ENCODE measurements around the gene ALDH4A1. TPM values are rescaled to one million over a fixed set of nuclear protein-coding genes. Genes with fewer than 3 reads are reported as not detected.
A peak's percentile ranks its signal among the peaks of the same experiment; 100 is the strongest.

ALDH4A1 gene, protein sequence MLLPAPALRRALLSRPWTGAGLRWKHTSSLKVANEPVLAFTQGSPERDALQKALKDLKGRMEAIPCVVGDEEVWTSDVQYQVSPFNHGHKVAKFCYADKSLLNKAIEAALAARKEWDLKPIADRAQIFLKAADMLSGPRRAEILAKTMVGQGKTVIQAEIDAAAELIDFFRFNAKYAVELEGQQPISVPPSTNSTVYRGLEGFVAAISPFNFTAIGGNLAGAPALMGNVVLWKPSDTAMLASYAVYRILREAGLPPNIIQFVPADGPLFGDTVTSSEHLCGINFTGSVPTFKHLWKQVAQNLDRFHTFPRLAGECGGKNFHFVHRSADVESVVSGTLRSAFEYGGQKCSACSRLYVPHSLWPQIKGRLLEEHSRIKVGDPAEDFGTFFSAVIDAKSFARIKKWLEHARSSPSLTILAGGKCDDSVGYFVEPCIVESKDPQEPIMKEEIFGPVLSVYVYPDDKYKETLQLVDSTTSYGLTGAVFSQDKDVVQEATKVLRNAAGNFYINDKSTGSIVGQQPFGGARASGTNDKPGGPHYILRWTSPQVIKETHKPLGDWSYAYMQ
- total RNA-seq (103 and 138 TPM in 2 replicates), polyA plus RNA-seq (122 and 126 TPM in 2 replicates)

- peak; percentile 99 for DNase-seq (ENCODE audit: low read depth in 1 of 2, low spot score in 1 of 2)
- Histone ChIP-seq H3K9me3 (ENCODE audit: low read depth) (no peaks in the 10 kb centered on the region), H3K4me3 (peak within 1 kb of the TSS; percentile 100), H3K4me1 (ENCODE audit: low read depth) (peaks cover 12% of the 10 kb centered on the region), H3K27ac (peak within 1 kb of the TSS; percentile 100), H3K27me3 (no peaks in the 10 kb centered on the region), H3K36me3 (no peaks in the 10 kb centered on the region)
- TF ChIP-seq, protein P1, sequence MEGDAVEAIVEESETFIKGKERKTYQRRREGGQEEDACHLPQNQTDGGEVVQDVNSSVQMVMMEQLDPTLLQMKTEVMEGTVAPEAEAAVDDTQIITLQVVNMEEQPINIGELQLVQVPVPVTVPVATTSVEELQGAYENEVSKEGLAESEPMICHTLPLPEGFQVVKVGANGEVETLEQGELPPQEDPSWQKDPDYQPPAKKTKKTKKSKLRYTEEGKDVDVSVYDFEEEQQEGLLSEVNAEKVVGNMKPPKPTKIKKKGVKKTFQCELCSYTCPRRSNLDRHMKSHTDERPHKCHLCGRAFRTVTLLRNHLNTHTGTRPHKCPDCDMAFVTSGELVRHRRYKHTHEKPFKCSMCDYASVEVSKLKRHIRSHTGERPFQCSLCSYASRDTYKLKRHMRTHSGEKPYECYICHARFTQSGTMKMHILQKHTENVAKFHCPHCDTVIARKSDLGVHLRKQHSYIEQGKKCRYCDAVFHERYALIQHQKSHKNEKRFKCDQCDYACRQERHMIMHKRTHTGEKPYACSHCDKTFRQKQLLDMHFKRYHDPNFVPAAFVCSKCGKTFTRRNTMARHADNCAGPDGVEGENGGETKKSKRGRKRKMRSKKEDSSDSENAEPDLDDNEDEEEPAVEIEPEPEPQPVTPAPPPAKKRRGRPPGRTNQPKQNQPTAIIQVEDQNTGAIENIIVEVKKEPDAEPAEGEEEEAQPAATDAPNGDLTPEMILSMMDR (IDR thresholded peaks at IDR 0.05; ENCODE audit: low read depth, low read length) = no peak
These were observed at the start of gene ALDH4A1 for GRCh38 chr1:18902523-18903290. Gene ALDH4A1, minus strand, starts transcription at chr1:18902555. Its CDS starts 32 bp downstream, at chr1:18902523.

- Histone ChIP-seq H3K36me3 (no peaks in the 10 kb centered on the region), H3K4me3 (no peak overlapping the region), H3K4me1 (ENCODE audit: low read depth) (peaks cover 20% of the 10 kb centered on the region), H3K9me3 (ENCODE audit: low read depth) (no peaks in the 10 kb centered on the region), H3K27me3 (no peaks in the 10 kb centered on the region), H3K27ac (no peak overlapping the region)
- peak in 1 of 2 donors; percentile 42 for DNase-seq (ENCODE audit: low read depth in 1 of 2, low spot score in 1 of 2)
- TF ChIP-seq, protein P1 (IDR thresholded peaks at IDR 0.05; ENCODE audit: low read depth, low read length) = no peak
These were observed 49.5 kb upstream of the ALDH4A1 start for GRCh38 chr1:18951818-18952391.

GRCh38 chr1:18951416-18951815, 49.1 kb upstream of the ALDH4A1 start:
- H3K4me1 ChIP-seq (ENCODE audit: low read depth) = peaks cover 20% of the 10 kb centered on the region
- DNase-seq (ENCODE audit: low read depth in 1 of 2, low spot score in 1 of 2) = no peak
- no peak overlapping the region for H3K27ac ChIP-seq

DNA sequence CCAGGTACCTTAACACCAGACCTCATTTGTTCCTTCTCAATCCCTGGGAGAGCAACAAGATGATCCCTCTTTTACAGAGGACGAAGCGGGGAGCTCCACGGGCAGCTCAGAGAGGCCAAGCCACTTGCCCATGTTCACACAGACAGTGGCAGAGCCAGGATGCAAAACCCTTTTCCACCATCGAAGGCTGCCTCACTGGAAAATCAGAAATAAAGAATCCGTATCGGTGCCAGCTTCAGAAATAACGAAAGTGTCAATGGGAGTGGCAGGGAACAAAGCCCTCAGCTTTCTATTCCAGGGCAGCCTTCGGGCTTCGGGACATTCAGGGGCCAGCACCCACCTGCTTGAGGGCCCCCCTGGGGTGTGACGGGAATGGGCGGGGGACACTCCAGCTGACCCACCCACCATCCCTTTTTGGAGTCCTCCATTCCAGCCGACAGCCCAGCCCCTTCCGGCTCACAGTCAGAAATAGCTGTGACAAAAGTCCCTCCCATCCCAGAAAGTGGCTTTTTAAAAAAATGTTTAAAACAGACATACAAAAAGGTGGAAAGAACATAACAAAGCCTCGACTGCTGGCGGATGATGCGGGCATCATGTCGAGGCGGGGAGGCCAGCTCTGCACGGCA, 48.2 kb upstream of the ALDH4A1 start:
- TF ChIP-seq, protein P1 (IDR thresholded peaks at IDR 0.05; ENCODE audit: low read depth, low read length) = no peak
- no peak overlapping the region for H3K4me3 ChIP-seq
- peaks cover 26% of the 10 kb centered on the region for H3K4me1 ChIP-seq (ENCODE audit: low read depth)
- no peaks in the 10 kb centered on the region for H3K36me3 ChIP-seq
- no peaks in the 10 kb centered on the region for H3K9me3 ChIP-seq (ENCODE audit: low read depth)
- H3K27ac ChIP-seq = peak overlapping the region; percentile 90
- H3K27me3 ChIP-seq = no peaks in the 10 kb centered on the region
- no peak for DNase-seq (ENCODE audit: low read depth in 1 of 2, low spot score in 1 of 2)

More at GRCh38 chr1:18951416-18951815, 49.1 kb upstream of the ALDH4A1 start:
- Histone ChIP-seq H3K9me3 (ENCODE audit: low read depth) (no peaks in the 10 kb centered on the region), H3K4me3 (no peak overlapping the region), H3K27me3 (no peaks in the 10 kb centered on the region), H3K36me3 (no peaks in the 10 kb centered on the region)
- TF ChIP-seq, protein P1 (IDR thresholded peaks at IDR 0.05; ENCODE audit: low read depth, low read length) = no peak
